Amygdala (tissue), 56 donors: ENCODE measurements around the gene YOD1.

Experiments used
- DNase-seq, 56 donors: peaks; one replicate each; lab custom pipeline; 2025; lab: John Stamatoyannopoulos, UW

Gene YOD1

GRCh38 chr1:207015791-207016190, 35.2 kb downstream of the YOD1 start:
- DNase-seq = no peak

- no peak for DNase-seq
Observed at GRCh38 chr1:207014728-207015127, 36.3 kb downstream of the YOD1 start.

GRCh38 chr1:207013321-207014085, 37.5 kb downstream of the YOD1 start:
- DNase-seq = no peak

- no peak for DNase-seq
Observed at GRCh38 chr1:207010726-207011125, 40.3 kb downstream of the YOD1 start.

GRCh38 chr1:207009945-207010344, 41.1 kb downstream of the YOD1 start:
- DNase-seq = no peak

- no peak for DNase-seq
Observed at GRCh38 chr1:207009182-207009850, 41.7 kb downstream of the YOD1 start.

GRCh38 chr1:207007352-207008033, 43.5 kb downstream of the YOD1 start:
- no peak for DNase-seq

GRCh38 chr1:207006914-207007313, 44.1 kb downstream of the YOD1 start:
- DNase-seq = no peak

- DNase-seq = no peak
Observed at GRCh38 chr1:207006083-207006482, 44.9 kb downstream of the YOD1 start.

GRCh38 chr1:207004931-207005830, 45.8 kb downstream of the YOD1 start:
- DNase-seq = peak in 8 of 56 donors; percentile 7 to 50 (median 18)

GRCh38 chr1:207003210-207003609, 47.8 kb downstream of the YOD1 start:
- DNase-seq = no peak

GRCh38 chr1:207002724-207003146, 48.3 kb downstream of the YOD1 start:
- no peak for DNase-seq

- DNase-seq = no peak
Observed at GRCh38 chr1:207001492-207002245, 49.3 kb downstream of the YOD1 start.

GRCh38 chr1:207000651-207001291, 50.2 kb downstream of the YOD1 start:
- DNase-seq = no peak

- no peak for DNase-seq
Observed at GRCh38 chr1:206998816-206999215, 52.2 kb downstream of the YOD1 start.
